Testis (tissue), 5 donors: ENCODE results near the gene METRNL. TPM values are rescaled to one million over a fixed set of nuclear protein-coding genes. Genes with fewer than 3 reads are reported as not detected.
A peak's percentile ranks its signal among the peaks of the same experiment; 100 is the strongest.
"Not testable (repeated sequence)": the region's sequence is repeated elsewhere in the genome, so short reads cannot be mapped to it uniquely, and the experiment has no call there.

Source experiments
- DNase-seq: peaks from one replicate; pipeline ENCODE4 v3.0.0-alpha.2; 2019
- H3K27ac ChIP-seq, 2 donors: fragments of 200-600 bp; sonication (generic); one replicate each; pipeline ENCODE4 v1.5.1; 2019
- H3K27me3 ChIP-seq: fragments of 200-600 bp; sonication (generic); one replicate; pipeline ENCODE4 v1.5.1; 2019
- H3K36me3 ChIP-seq: fragments of 200-600 bp; sonication (generic); one replicate; pipeline ENCODE4 v1.5.1; 2017; ENCODE audit warnings: low read depth; ENCODE audit errors: missing control alignments
- H3K4me1 ChIP-seq: fragments of 200-600 bp; sonication (generic); one replicate; pipeline ENCODE4 v1.5.1; 2019
- H3K4me3 ChIP-seq, 2 donors: fragments of 200-600 bp; sonication (generic); one replicate each; pipeline ENCODE4 v1.5.1; 2017 to 2019
- H3K9me3 ChIP-seq: fragments of 200-600 bp; sonication (generic); one replicate; pipeline ENCODE4 v1.5.1; 2017
- POLR2A ChIP-seq: fragments of 450-650 bp; IDR thresholded peaks from one replicate; pipeline ENCODE4 v1.6.1; 2017; ENCODE audit warnings: antibody characterized with exemption, mild to moderate bottlenecking, moderate library complexity
- WGBS, 2 donors: methylation state at CpG; one replicate each; pipeline ENCODE4 v1.1.5; 2018; 5-methylcytosine and 5-hydroxymethylcytosine counted together
- intact Hi-C: fragments of 100-400 bp; cut with DNase I; formaldehyde crosslinking; loops from one replicate; pipeline ENCODE4 v1.15.1; 2023; ENCODE audit warnings: low total_unique reads
- long read RNA-seq, 2 donors: transcript quantifications; one replicate each; lab custom pipeline, GENCODE V29; 2026
- polyA plus RNA-seq: library from polyadenylated mRNA; stranded (reverse); fragments of 350-450 nt; fragmentation: Illumina TruSeq; extraction: RNeasy Lipid Tissue Mini Kit (QIAGEN cat#74804); gene quantifications from one replicate; pipeline ENCODE4 v1.2.3, GENCODE V29; 2014; ENCODE audit warnings: low read depth, low replicate concordance; ENCODE audit not compliant: insufficient read depth
- total RNA-seq, 2 donors: library from RNA; depleted of rRNA; stranded (reverse); fragments of >200 nt; gene quantifications; one replicate each; pipeline ENCODE4 v1.2.3, GENCODE V29; 2016
- TF ChIP-seq, protein P1 (sequence below), 3 experiments: fragments of 450-650 bp in 2 of 3; fragments of 200-600 bp in 1 of 3; sonication (generic) in 1 of 3; IDR thresholded peaks; one replicate each; pipeline ENCODE4 v1.5.1; 2016 to 2019; ENCODE audit warnings: antibody characterized with exemption in 3 of 3, mild to moderate bottlenecking in 2 of 3, moderate library complexity in 1 of 3

The METRNL gene, protein sequence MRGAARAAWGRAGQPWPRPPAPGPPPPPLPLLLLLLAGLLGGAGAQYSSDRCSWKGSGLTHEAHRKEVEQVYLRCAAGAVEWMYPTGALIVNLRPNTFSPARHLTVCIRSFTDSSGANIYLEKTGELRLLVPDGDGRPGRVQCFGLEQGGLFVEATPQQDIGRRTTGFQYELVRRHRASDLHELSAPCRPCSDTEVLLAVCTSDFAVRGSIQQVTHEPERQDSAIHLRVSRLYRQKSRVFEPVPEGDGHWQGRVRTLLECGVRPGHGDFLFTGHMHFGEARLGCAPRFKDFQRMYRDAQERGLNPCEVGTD
- 10 to 100 TPM; 54.6 to 86.1 TPM for total RNA-seq
- 56.1 TPM for polyA plus RNA-seq
- long read RNA-seq, donor 1, transcript METRNL-201 (4 exons, 1,605 nt): major isoform, 13 of 14 reads
- long read RNA-seq, donor 1, partial matches to known transcripts: 0 of 14 reads
- long read RNA-seq, donor 1, other reads (novel, unspliced or antisense): 0 of 14 reads
- long read RNA-seq, donor 2, transcript METRNL-201 (4 exons, 1,605 nt): major isoform, 6 of 7 reads
- long read RNA-seq, donor 2, partial matches to known transcripts: 0 of 7 reads
- long read RNA-seq, donor 2, other reads (novel, unspliced or antisense): 0 of 7 reads

DNA sequence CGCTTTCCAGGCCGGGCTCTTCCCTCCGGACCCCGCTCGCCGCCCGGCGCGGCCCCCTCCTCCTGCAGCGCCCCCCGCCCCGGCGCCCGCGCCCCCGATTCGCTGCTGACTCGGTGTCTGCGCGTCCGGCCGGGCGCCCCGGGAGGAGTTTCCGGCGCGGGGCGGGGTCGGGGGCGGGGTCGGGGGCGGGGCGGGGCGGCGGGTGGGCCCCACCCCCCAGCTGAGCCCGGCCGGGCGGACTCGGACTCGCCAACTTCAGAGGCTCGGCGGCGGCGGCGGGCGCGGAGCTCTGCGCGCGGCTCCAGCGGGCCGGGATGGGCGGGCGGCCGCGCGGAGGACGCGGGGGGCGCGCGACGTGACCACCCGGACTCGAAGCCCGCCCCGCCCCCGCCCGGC, at the start of gene METRNL:
Gene METRNL (plus strand): TSS at position 258 of the 396 bp plus-strand sequence. CDS start 207 bp downstream, outside the sequence.
- TF ChIP-seq, protein P1, sequence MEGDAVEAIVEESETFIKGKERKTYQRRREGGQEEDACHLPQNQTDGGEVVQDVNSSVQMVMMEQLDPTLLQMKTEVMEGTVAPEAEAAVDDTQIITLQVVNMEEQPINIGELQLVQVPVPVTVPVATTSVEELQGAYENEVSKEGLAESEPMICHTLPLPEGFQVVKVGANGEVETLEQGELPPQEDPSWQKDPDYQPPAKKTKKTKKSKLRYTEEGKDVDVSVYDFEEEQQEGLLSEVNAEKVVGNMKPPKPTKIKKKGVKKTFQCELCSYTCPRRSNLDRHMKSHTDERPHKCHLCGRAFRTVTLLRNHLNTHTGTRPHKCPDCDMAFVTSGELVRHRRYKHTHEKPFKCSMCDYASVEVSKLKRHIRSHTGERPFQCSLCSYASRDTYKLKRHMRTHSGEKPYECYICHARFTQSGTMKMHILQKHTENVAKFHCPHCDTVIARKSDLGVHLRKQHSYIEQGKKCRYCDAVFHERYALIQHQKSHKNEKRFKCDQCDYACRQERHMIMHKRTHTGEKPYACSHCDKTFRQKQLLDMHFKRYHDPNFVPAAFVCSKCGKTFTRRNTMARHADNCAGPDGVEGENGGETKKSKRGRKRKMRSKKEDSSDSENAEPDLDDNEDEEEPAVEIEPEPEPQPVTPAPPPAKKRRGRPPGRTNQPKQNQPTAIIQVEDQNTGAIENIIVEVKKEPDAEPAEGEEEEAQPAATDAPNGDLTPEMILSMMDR (IDR thresholded peaks at IDR 0.05): no peak
- no peak for TF ChIP-seq POLR2A
- H3K36me3 ChIP-seq: no peaks in the 10 kb centered on the region
- H3K4me3 ChIP-seq: peak within 1 kb of the TSS; percentile 69 to 70
- intact Hi-C loops: no loop called here
- H3K27ac ChIP-seq: peak within 1 kb of the TSS in 1 of 2 donors; percentile 86
- H3K4me1 ChIP-seq: peaks cover 18% of the 10 kb centered on the region
- no peaks in the 10 kb centered on the region for H3K9me3 ChIP-seq
- no peaks in the 10 kb centered on the region for H3K27me3 ChIP-seq
- WGBS, 2 donors: no CpG with 5 or more reads among the region's 69 CpGs
- DNase-seq: peak; percentile 86

DNA sequence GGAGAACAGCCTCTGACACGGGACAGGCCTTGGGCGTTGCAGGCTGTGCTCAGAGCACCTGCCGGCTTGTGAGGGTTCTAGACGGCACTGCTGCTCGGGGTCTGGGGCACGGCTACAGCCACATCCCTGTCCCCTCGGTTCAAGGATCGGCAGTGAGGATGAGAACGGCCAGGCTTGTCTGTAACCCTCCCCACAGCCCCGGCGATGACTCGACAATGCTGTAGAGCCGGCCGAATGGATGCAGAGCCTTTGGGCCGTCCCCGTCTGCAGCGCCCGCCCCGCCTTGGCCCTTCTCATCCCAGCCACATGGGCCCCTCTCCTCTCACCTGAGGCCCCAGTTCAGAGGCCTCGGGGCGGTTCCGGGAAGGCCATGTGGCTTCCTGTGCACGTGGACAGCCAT, 49.0 kb upstream of the METRNL start:
- WGBS, 2 donors: 90 to 91% methylated on average over 19 to 23 of the region's 23 CpGs
- intact Hi-C loops: no loop called here
- no peak for DNase-seq
- Histone ChIP-seq H3K9me3 (no peaks in the 10 kb centered on the region), H3K27me3 (no peaks in the 10 kb centered on the region), H3K4me1 (no peaks in the 10 kb centered on the region), H3K36me3 (no peaks in the 10 kb centered on the region), H3K4me3 (no peak overlapping the region), H3K27ac (no peak overlapping the region)
- TF ChIP-seq, protein P1 (IDR thresholded peaks at IDR 0.05): no peak
- TF ChIP-seq POLR2A: no peak

DNA sequence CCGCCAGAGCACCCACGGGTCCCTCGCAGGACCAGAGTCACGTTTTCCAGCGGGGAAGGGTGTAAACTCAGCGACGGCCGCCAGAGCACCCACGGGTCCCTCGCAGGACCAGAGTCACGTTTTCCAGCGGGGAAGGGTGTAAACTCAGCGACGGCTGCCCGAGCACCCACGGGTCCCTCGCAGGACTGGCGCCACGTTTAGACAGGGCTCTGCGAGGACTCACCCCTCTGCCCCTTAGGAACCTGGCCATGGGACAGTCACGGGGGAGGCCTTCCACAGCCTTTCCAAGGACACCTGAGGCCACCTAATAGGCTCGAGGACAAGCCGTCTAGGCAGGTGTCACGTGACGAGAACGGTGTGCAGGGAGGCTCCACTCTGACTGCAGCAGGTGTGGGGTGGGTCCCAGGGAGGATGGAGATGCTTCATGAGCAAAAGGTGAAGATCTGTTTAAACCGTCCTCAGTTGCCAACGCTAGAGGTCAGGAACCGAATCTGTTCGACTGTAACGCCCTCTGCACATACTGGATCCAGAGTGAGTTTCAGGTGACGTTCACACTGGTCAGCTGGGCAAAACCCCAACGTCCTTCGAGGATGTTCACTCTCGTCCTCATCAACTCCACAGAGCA, 48.0 kb upstream of the METRNL start:
- Histone ChIP-seq H3K4me3 (no peak overlapping the region), H3K27ac (no peak overlapping the region), H3K36me3 (no peaks in the 10 kb centered on the region), H3K4me1 (no peaks in the 10 kb centered on the region), H3K27me3 (no peaks in the 10 kb centered on the region), H3K9me3 (no peaks in the 10 kb centered on the region)
- intact Hi-C loops: no loop called here
- TF ChIP-seq POLR2A: no peak
- TF ChIP-seq, protein P1 (IDR thresholded peaks at IDR 0.05): no peak
- WGBS, 2 donors: 85 to 93% methylated on average over 14 to 33 of the region's 35 CpGs
- no peak for DNase-seq

DNA sequence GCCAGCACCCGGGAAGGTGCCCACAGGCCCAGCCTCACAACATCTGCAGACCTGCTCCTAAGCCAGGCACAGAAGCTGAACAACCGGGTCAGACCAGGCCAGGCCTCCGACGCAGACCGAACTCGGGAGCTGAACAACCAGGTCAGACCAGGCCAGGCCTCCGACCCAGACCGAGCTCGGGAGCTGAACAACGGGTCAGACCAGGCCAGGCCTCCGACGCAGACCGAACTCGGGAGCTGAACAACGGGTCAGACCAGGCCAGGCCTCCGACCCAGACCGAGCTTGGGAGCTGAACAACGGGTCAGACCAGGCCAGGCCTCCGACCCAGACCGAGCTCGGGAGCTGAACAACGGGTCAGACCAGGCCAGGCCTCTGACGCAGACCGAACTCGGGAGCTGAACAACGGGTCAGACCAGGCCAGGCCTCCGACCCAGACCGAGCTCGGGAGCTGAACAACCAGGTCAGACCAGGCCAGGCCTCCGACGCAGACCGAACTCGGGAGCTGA, 47.4 kb upstream of the METRNL start:
- WGBS, 2 donors: 84 to 88% methylated on average over 19 to 27 of the region's 33 CpGs
- DNase-seq: not testable (repeated sequence)

DNA sequence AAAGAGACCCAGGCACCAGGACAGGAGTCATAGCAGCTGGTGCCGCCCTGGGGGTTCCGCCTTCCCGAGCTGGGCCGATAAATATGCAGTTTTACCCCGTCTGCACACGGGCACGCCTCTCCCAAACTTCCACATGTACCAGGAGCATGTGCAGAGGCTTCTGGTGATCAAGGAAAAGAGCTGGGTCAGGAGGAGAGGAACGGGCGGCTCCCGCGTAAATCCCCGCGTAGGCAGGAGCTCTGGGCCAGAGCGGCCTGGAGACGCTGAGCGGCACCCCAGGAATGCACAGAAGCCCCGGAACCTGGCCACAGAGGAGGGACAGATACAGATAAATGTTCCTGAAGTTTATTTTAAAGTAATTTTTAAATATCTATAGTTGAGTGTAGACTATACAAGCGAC, 46.6 kb upstream of the METRNL start:
- intact Hi-C loops: no loop called here
- no peaks in the 10 kb centered on the region for H3K27me3 ChIP-seq
- WGBS, 2 donors: 96 to 97% methylated on average over 18 of the region's 18 CpGs
- H3K4me1 ChIP-seq: no peaks in the 10 kb centered on the region
- H3K27ac ChIP-seq: no peak overlapping the region
- no peak for TF ChIP-seq POLR2A
- TF ChIP-seq, protein P1 (IDR thresholded peaks at IDR 0.05): no peak
- no peak overlapping the region for H3K4me3 ChIP-seq
- H3K9me3 ChIP-seq: no peaks in the 10 kb centered on the region
- H3K36me3 ChIP-seq: no peaks in the 10 kb centered on the region
- DNase-seq: no peak

More for the DNA sequence above, 47.4 kb upstream of the METRNL start:
- H3K9me3 ChIP-seq, H3K27me3 ChIP-seq, H3K36me3 ChIP-seq, intact Hi-C loops, H3K4me1 ChIP-seq, H3K27ac ChIP-seq, H3K4me3 ChIP-seq: not testable (repeated sequence)
